ENCODE results near the gene ELAC1. TPM values are rescaled to one million over a fixed set of nuclear protein-coding genes. Genes with fewer than 3 reads are reported as not detected.

Gene ELAC1
- total RNA-seq, 1 experiment from 2014 or later, result 4.4 TPM

GRCh38 chr18:50953822-50954221 is 14.0 kb upstream of the ELAC1 start:
- intact Hi-C loops (cut with micrococcal nuclease), result no loop called here
- no peak overlapping the region for H3K4me2 ChIP-seq (ENCODE audit: low read length)
- H3K4me1 ChIP-seq (ENCODE audit: insufficient read depth, low read length), result no peaks in the 10 kb centered on the region
- DNase-seq, result no peak
- no TSS peak for BruUV-seq (replicated peaks)
- ATAC-seq, result no peak
- H3K4me3 ChIP-seq (ENCODE audit: low read length), result no peak overlapping the region
- TF ChIP-seq CTCF (conservative IDR thresholded peaks at IDR 0.05; ENCODE audit: low read depth, low read length) (no peak), EZH2phosphoT487 (IDR thresholded peaks at IDR 0.05; ENCODE audit: borderline replicate concordance, low read length) (no peak), EZH2 (IDR thresholded peaks at IDR 0.05; ENCODE audit: low read length, unreplicated experiment) (no peak)
- no peaks in the 10 kb centered on the region for H3F3A ChIP-seq (ENCODE audit: low read length, unreplicated experiment)
- H3K36me3 ChIP-seq (ENCODE audit: low read depth, low read length), result no peaks in the 10 kb centered on the region
- H3K79me2 ChIP-seq (ENCODE audit: low read length), result no peaks in the 10 kb centered on the region
- ChIA-PET CTCF (no interaction called here), POLR2A (ENCODE audit: unreplicated experiment) (no interaction called here)
- H3K9ac ChIP-seq (ENCODE audit: low read length), result no peak overlapping the region
- no peaks in the 10 kb centered on the region for H4K20me1 ChIP-seq (ENCODE audit: low read length)
- no peaks in the 10 kb centered on the region for H3K9me3 ChIP-seq (ENCODE audit: low read length)
- no peak overlapping the region for H3K27ac ChIP-seq (ENCODE audit: low read length)
- H2AFZ ChIP-seq (ENCODE audit: low read length), result no peak overlapping the region
- no peaks in the 10 kb centered on the region for H3K27me3 ChIP-seq (ENCODE audit: low read length)
- H3K9me2 ChIP-seq (replicated peaks; ENCODE audit: low read length), result no peaks in the 10 kb centered on the region

- intact Hi-C loops (cut with micrococcal nuclease), result no loop called here
These were observed 12.6 kb upstream of the ELAC1 start for GRCh38 chr18:50955253-50955652.

GRCh38 chr18:50956116-50956515 is 11.7 kb upstream of the ELAC1 start:
- no TSS peak for BruUV-seq (replicated peaks)

More at GRCh38 chr18:50955253-50955652, 12.6 kb upstream of the ELAC1 start:
- H3K9me3 ChIP-seq (ENCODE audit: low read length), result no peaks in the 10 kb centered on the region
- no peaks in the 10 kb centered on the region for H3K27me3 ChIP-seq (ENCODE audit: low read length)
- no peaks in the 10 kb centered on the region for H3K79me2 ChIP-seq (ENCODE audit: low read length)
- H3K4me3 ChIP-seq (ENCODE audit: low read length), result no peak overlapping the region
- no peaks in the 10 kb centered on the region for H4K20me1 ChIP-seq (ENCODE audit: low read length)
- H3K4me2 ChIP-seq (ENCODE audit: low read length), result no peak overlapping the region
- POLR2A ChIA-PET (ENCODE audit: unreplicated experiment), result no interaction called here
- no peaks in the 10 kb centered on the region for H3K36me3 ChIP-seq (ENCODE audit: low read depth, low read length)
- H2AFZ ChIP-seq (ENCODE audit: low read length), result no peak overlapping the region
- TF ChIP-seq EZH2phosphoT487 (IDR thresholded peaks at IDR 0.05; ENCODE audit: borderline replicate concordance, low read length) (no peak), CTCF (conservative IDR thresholded peaks at IDR 0.05; ENCODE audit: low read depth, low read length) (no peak), EZH2 (IDR thresholded peaks at IDR 0.05; ENCODE audit: low read length, unreplicated experiment) (no peak)
- CTCF ChIA-PET, result no interaction called here
- no peak overlapping the region for H3K9ac ChIP-seq (ENCODE audit: low read length)
- no peaks in the 10 kb centered on the region for H3F3A ChIP-seq (ENCODE audit: low read length, unreplicated experiment)
- DNase-seq (no peak), ATAC-seq (no peak)
- no peaks in the 10 kb centered on the region for H3K9me2 ChIP-seq (replicated peaks; ENCODE audit: low read length)
- no peak overlapping the region for H3K27ac ChIP-seq (ENCODE audit: low read length)
- no peaks in the 10 kb centered on the region for H3K4me1 ChIP-seq (ENCODE audit: insufficient read depth, low read length)
- no TSS peak for BruUV-seq (replicated peaks)

More at GRCh38 chr18:50956116-50956515, 11.7 kb upstream of the ELAC1 start:
- Histone ChIP-seq H3K4me3 (ENCODE audit: low read length) (no peak overlapping the region), H3F3A (ENCODE audit: low read length, unreplicated experiment) (no peaks in the 10 kb centered on the region), H3K4me2 (ENCODE audit: low read length) (no peak overlapping the region), H3K9me3 (ENCODE audit: low read length) (no peaks in the 10 kb centered on the region), H3K27me3 (ENCODE audit: low read length) (no peaks in the 10 kb centered on the region), H4K20me1 (ENCODE audit: low read length) (no peaks in the 10 kb centered on the region), H3K36me3 (ENCODE audit: low read depth, low read length) (no peaks in the 10 kb centered on the region), H2AFZ (ENCODE audit: low read length) (no peak overlapping the region), H3K27ac (ENCODE audit: low read length) (no peak overlapping the region), H3K4me1 (ENCODE audit: insufficient read depth, low read length) (no peaks in the 10 kb centered on the region), H3K9ac (ENCODE audit: low read length) (no peak overlapping the region), H3K79me2 (ENCODE audit: low read length) (no peaks in the 10 kb centered on the region), H3K9me2 (replicated peaks; ENCODE audit: low read length) (no peaks in the 10 kb centered on the region)
- intact Hi-C loops (cut with micrococcal nuclease), result no loop called here
- DNase-seq (no peak), ATAC-seq (no peak)
- no peak for TF ChIP-seq EZH2 (IDR thresholded peaks at IDR 0.05; ENCODE audit: low read length, unreplicated experiment)
- TF ChIP-seq EZH2phosphoT487 (IDR thresholded peaks at IDR 0.05; ENCODE audit: borderline replicate concordance, low read length), result no peak
- TF ChIP-seq CTCF (conservative IDR thresholded peaks at IDR 0.05; ENCODE audit: low read depth, low read length), result no peak
- CTCF ChIA-PET, result no interaction called here
- POLR2A ChIA-PET (ENCODE audit: unreplicated experiment), result no interaction called here

Data from PC-3 (cell line).